LNCaP clone FGC (cell line): ENCODE data around the gene TBC1D14.

Experiments used
- DNase-seq: peaks from one replicate; pipeline ENCODE4 v3.0.0-alpha.2; 2011; ENCODE audit warnings: low read depth
- H3K4me3 ChIP-seq: 2 replicates; pipeline ENCODE4 v1.5.1; 2011; ENCODE audit warnings: mild to moderate bottlenecking, low read depth, low read length, control low read depth
- TF ChIP-seq, protein P1 (sequence below): IDR thresholded peaks from 2 replicates; pipeline ENCODE4 v1.5.1; 2012; ENCODE audit warnings: mild to moderate bottlenecking; ENCODE audit not compliant: control insufficient read depth, insufficient read depth; ENCODE audit errors: extremely low read depth

TBC1D14 gene

DNA sequence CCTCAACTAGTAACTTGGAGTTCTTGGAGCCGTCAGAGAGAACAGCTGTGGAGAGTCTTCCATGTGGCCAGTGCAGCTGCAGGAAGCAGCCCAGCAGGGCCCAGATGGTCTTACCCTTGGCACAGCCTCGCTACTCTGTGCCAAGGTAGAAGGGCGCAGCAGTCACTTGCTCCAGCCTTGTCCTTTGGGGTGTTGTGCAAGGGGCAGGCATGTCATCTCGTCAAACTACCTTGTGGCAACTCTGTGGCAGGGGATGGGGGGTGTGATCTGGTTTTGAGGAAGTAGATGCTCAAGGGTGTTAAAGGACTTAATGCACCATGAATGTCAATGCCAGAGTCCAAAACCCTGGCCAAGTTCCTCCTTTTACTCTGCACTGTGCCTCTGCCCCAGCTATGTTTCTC lies 34.2 kb upstream of the TBC1D14 start:
- TF ChIP-seq, protein P1, sequence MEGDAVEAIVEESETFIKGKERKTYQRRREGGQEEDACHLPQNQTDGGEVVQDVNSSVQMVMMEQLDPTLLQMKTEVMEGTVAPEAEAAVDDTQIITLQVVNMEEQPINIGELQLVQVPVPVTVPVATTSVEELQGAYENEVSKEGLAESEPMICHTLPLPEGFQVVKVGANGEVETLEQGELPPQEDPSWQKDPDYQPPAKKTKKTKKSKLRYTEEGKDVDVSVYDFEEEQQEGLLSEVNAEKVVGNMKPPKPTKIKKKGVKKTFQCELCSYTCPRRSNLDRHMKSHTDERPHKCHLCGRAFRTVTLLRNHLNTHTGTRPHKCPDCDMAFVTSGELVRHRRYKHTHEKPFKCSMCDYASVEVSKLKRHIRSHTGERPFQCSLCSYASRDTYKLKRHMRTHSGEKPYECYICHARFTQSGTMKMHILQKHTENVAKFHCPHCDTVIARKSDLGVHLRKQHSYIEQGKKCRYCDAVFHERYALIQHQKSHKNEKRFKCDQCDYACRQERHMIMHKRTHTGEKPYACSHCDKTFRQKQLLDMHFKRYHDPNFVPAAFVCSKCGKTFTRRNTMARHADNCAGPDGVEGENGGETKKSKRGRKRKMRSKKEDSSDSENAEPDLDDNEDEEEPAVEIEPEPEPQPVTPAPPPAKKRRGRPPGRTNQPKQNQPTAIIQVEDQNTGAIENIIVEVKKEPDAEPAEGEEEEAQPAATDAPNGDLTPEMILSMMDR: no peak
- H3K4me3 ChIP-seq: no peak overlapping the region
- DNase-seq: no peak

DNA sequence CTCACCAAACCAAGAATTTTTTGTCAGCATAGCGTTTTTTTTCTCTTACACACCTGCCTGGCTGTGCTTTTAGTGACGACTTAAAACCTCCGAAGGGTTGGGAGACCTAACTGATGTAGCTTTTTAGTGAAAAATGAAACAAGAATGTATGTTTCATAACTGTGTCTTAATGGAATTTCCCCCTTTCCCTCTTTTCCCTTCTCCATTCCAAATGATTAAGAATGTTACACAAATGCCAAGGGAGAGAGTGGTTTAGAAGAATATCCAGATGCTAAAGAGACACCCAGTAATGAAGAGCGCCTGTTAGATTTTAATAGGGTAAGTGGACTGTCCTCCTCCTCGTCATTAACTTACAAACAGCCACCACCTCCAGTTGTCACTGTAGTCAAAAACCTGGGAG lies 33.2 kb upstream of the TBC1D14 start:
- no peak for DNase-seq
- H3K4me3 ChIP-seq: no peak overlapping the region
- TF ChIP-seq, protein P1: no peak

DNA sequence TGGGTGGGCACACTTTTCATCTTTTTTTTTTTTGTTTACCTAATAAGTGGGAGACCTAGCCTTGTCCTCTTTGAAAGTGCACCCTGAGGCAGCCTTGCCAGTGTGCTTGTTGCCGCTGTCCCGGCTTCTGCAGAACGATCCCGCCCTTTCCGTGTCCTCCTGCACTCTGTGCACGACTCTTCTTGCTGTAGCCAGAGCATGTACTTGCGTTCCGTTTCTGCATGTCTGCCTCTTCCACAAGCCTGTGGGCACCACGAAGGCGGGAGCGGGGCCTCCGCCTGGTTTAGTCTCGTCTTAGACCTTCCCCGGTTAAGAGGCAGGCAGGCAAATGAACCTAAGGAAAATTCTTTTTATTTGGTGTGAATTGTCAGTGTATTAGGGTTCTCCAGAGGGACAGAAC lies 32.6 kb upstream of the TBC1D14 start:
- no peak overlapping the region for H3K4me3 ChIP-seq
- TF ChIP-seq, protein P1: no peak
- DNase-seq: no peak

DNA sequence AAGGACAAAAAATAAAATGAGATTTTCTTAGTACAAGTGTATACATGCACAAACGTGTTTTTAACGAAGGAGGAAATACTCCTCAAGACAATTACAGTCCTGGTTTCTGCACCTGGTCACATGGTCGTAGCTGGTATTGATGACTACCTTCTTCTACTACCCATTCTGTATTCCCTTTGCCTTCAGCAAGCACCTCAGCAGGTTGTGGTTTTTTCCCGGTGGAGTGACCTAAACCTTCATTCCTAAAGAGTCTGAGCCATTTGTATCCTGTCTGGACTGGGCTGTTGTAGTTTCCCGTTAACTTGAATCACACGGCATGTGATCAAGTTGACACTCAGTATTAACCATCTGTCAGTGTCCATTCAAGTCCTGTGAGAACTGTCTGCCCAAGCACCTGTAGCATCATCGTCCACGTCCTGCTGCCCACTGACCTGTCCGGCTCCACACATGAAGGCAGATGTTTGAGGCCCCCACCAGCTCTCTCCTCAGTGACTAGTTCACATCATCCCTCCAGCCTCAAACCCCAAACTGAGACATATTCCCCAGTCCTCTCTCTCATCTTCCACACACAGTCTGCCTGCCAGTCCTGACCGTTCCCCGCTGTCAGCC lies 31.1 kb upstream of the TBC1D14 start:
- TF ChIP-seq, protein P1: no peak
- H3K4me3 ChIP-seq: no peak overlapping the region
- no peak for DNase-seq

DNA sequence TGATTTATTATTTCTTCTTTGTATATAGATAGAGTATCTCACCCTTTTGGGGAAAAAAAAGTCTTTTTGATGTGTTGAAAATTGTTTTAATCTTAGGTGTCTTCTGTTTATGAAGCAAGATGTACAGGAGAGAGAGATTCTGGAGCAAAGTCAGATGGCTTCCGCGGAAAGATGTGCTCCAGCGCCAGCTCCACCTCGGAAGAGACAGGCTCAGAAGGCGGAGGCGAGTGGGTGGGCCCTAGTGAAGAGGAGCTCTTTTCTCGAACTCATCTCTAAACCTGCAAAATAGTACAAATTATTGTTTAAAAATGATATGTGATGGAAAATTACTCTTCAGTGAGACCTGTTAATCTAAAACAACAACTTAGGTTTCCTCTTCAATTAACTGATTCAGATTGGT lies 28.9 kb upstream of the TBC1D14 start:
- TF ChIP-seq, protein P1: no peak
- no peak for DNase-seq
- H3K4me3 ChIP-seq: no peak overlapping the region

DNA sequence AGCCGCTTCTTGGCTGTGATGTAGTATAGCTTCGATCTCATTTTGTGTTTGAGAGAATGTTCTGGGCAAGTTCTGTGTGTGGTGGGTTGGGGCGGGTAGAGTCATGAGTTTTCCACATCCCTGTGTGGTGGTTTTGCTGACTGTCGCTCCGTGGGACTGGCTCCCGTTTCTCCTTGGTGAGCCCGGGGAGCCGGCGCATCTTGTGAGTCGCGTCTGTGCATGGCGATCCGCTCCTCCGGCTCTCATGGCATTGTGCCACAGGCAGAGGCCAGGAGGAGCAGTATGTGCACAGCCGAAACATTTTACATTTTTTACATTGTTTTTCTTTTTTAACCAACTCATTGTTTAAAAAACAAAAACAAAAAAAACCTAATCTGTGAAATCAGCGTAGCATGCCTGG lies 27.7 kb upstream of the TBC1D14 start:
- no peak overlapping the region for H3K4me3 ChIP-seq
- DNase-seq: no peak
- TF ChIP-seq, protein P1: no peak

DNA sequence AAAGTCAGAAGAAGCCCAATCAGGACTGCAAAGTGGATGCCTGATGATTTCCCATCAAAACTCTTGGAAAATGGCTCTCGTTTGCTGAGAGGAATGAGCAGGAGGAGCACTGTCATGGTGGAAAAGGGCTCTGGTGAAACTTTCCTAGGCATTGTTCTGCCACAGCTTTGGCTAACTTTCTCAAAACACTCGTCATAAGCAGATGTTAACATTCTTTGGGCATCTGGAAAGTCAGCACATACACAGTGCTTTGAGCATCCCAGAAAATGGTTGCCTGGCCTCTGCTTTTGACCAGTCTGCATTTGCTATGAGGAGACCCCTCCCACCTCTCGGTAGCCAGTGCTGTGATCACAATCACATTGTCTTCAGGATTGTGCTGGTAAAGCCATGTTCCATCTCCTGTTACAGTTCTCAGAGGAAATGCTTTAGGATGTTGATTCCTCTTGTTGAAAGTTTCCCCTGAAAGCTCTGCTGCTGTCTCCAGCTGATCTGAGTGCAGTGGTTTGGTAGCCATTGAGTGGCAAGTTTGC lies 25.2 kb upstream of the TBC1D14 start:
- TF ChIP-seq, protein P1: no peak

More for the DNA sequence above, 25.2 kb upstream of the TBC1D14 start:
- no peak overlapping the region for H3K4me3 ChIP-seq
- no peak for DNase-seq
